HL-60 (cell line): ENCODE results near the gene CNNM4.

Source experiments
- DNase-seq, 2 experiments: peaks; one replicate each; pipeline ENCODE4 v3.0.0-alpha.2; 2010 to 2020; ENCODE audit warnings: low read depth in 1 of 2, low spot score in 1 of 2
- H3K27ac ChIP-seq: fragments of 250-450 bp; sonication (Bioruptor Pico); replicated peaks from 2 replicates; pipeline ENCODE4 v1.5.1; 2020; ENCODE audit warnings: mild to moderate bottlenecking, moderate library complexity
- H3K27me3 ChIP-seq: fragments of 250-450 bp; sonication (Bioruptor Pico); 2 replicates; pipeline ENCODE4 v1.5.1; 2021; ENCODE audit warnings: mild to moderate bottlenecking, moderate library complexity; ENCODE audit not compliant: insufficient read depth, poor library complexity, severe bottlenecking
- H3K4me3 ChIP-seq: replicated peaks from 2 replicates; pipeline ENCODE4 v1.5.1; 2011; ENCODE audit warnings: mild to moderate bottlenecking, control low read depth, low read length; ENCODE audit not compliant: insufficient read depth
- GABPA ChIP-seq: IDR thresholded peaks from 2 replicates; pipeline ENCODE4 v1.6.1; 2012; ENCODE audit warnings: low read depth
- POLR2AphosphoS5 ChIP-seq: IDR thresholded peaks from 2 replicates; pipeline ENCODE4 v1.6.1; 2012; ENCODE audit warnings: low read depth
- SPI1 ChIP-seq: IDR thresholded peaks from 2 replicates; pipeline ENCODE4 v1.6.1; 2012; ENCODE audit warnings: low read depth, mild to moderate bottlenecking, borderline replicate concordance
- TF ChIP-seq, protein P1 (sequence below): IDR thresholded peaks from 2 replicates; pipeline ENCODE4 v1.6.1; 2012; ENCODE audit warnings: low read depth; ENCODE audit not compliant: insufficient replicate concordance
- TF ChIP-seq, protein P2 (sequence below): IDR thresholded peaks from one replicate; pipeline ENCODE4 v1.5.1; 2011; ENCODE audit warnings: low read length, control low read depth, inconsistent platforms; ENCODE audit not compliant: insufficient read depth

Gene CNNM4

DNA sequence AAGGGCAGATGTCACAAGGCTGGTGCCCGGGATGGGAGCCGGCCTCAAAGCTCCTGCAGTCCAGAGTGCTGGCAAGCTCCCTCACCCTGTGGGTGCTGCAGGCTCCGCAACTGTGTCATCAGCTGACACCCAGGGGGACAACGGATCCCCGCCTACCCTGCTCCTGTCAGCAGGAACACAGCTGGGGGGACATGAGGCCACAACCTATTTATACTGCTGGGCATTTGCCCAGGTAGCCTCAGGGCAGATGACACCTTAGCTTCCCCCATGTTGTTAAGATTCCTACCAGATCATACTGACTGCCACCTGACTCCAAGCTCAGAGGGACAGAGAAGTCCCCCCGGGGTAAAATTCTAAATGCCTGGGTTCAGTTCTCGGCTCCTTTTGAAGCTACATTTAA lies 81.9 kb downstream of the CNNM4 start:
- Histone ChIP-seq H3K27me3 (no peaks in the 10 kb centered on the region), H3K27ac (no peak overlapping the region), H3K4me3 (no peak overlapping the region)
- no peak for TF ChIP-seq GABPA
- TF ChIP-seq, protein P1, sequence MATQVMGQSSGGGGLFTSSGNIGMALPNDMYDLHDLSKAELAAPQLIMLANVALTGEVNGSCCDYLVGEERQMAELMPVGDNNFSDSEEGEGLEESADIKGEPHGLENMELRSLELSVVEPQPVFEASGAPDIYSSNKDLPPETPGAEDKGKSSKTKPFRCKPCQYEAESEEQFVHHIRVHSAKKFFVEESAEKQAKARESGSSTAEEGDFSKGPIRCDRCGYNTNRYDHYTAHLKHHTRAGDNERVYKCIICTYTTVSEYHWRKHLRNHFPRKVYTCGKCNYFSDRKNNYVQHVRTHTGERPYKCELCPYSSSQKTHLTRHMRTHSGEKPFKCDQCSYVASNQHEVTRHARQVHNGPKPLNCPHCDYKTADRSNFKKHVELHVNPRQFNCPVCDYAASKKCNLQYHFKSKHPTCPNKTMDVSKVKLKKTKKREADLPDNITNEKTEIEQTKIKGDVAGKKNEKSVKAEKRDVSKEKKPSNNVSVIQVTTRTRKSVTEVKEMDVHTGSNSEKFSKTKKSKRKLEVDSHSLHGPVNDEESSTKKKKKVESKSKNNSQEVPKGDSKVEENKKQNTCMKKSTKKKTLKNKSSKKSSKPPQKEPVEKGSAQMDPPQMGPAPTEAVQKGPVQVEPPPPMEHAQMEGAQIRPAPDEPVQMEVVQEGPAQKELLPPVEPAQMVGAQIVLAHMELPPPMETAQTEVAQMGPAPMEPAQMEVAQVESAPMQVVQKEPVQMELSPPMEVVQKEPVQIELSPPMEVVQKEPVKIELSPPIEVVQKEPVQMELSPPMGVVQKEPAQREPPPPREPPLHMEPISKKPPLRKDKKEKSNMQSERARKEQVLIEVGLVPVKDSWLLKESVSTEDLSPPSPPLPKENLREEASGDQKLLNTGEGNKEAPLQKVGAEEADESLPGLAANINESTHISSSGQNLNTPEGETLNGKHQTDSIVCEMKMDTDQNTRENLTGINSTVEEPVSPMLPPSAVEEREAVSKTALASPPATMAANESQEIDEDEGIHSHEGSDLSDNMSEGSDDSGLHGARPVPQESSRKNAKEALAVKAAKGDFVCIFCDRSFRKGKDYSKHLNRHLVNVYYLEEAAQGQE: no peak
- TF ChIP-seq POLR2AphosphoS5: no peak; the same call in 1 of the 2 replicates
- TF ChIP-seq, protein P2, sequence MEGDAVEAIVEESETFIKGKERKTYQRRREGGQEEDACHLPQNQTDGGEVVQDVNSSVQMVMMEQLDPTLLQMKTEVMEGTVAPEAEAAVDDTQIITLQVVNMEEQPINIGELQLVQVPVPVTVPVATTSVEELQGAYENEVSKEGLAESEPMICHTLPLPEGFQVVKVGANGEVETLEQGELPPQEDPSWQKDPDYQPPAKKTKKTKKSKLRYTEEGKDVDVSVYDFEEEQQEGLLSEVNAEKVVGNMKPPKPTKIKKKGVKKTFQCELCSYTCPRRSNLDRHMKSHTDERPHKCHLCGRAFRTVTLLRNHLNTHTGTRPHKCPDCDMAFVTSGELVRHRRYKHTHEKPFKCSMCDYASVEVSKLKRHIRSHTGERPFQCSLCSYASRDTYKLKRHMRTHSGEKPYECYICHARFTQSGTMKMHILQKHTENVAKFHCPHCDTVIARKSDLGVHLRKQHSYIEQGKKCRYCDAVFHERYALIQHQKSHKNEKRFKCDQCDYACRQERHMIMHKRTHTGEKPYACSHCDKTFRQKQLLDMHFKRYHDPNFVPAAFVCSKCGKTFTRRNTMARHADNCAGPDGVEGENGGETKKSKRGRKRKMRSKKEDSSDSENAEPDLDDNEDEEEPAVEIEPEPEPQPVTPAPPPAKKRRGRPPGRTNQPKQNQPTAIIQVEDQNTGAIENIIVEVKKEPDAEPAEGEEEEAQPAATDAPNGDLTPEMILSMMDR: no peak
- no peak for TF ChIP-seq SPI1
- no peak for DNase-seq

DNA sequence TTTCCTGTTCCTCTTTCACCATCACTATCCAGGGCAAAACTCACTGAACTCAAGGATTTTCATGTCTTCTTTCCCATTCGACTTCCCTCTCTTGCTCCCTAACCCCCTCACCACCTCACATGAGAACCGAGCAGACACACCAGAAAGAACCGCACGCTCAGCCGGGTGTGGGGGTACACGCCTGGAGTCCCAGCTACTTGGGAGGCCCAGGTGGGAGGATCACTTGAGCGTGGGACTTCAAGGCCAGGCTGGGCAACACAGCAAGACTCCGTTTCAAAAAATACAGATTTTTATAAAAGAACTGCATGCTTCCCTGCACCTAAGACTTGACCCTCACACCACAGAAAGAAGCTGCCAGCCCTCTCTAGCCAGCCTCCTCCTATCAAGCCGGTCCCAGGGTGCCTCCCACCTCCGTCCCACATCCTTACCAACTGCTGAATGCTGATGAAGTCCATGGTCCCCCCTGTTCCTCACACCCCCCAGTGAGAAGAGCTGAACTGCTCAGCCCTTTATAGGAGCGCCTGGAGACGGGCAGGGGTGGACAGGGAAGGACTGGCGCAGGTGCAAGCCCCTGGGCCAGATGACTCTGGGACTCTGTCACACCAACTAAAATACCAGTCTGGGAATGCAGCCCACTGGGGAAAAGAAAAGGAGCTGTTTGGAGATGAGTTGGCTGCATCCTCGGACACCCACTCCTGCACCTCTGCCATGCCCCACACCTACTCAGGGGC lies 83.0 kb downstream of the CNNM4 start, which contains the start of gene ANKRD23:
Gene ANKRD23 (minus strand): TSS at position 484 of the 731 bp plus-strand sequence. CDS start 29 bp downstream, at position 455.
- H3K27me3 ChIP-seq: no peaks in the 10 kb centered on the region
- TF ChIP-seq SPI1: no peak
- no peak for TF ChIP-seq GABPA
- TF ChIP-seq POLR2AphosphoS5: no peak
- TF ChIP-seq, protein P1: no peak
- TF ChIP-seq, protein P2: no peak
- no peak within 1 kb of the TSS for H3K27ac ChIP-seq
- no peak within 1 kb of the TSS for H3K4me3 ChIP-seq
- DNase-seq: no peak

DNA sequence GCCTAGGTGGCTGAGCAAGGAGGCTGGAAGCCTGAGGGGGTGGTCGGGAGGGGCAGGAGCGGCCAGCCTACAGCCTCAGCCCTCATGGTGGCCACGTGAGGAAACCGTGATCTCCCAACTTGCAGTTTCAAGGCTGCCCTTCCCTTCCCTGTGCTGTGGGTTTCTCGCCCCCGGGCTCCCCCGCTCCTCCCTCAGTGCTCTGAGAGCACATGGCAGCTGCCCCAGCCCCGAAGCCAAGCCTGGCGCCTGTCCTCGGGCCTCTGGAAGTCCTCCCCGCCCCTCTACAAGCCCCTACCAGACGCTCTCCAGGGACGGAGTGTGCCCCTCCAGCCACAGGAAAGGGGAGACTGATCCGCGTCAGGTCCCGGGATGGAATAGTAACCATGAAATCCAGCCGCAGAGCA lies 83.7 kb downstream of the CNNM4 start:
- Histone ChIP-seq H3K27ac (no peak overlapping the region), H3K4me3 (no peak overlapping the region), H3K27me3 (no peaks in the 10 kb centered on the region)
- TF ChIP-seq, protein P1: no peak
- no peak for TF ChIP-seq POLR2AphosphoS5
- TF ChIP-seq SPI1: no peak
- TF ChIP-seq, protein P2: no peak
- TF ChIP-seq GABPA: no peak
- no peak for DNase-seq
